ENCODE measurements around the gene SULT2B1. TPM values are rescaled to one million over a fixed set of nuclear protein-coding genes. Genes with fewer than 3 reads are reported as not detected.
"Not testable (repeated sequence)": the region's sequence is repeated elsewhere in the genome, so short reads cannot be mapped to it uniquely, and the experiment has no call there.

Gene SULT2B1
- total and polyA plus RNA-seq, 4 donors: 2.1 TPM; not detected in 3

DNA sequence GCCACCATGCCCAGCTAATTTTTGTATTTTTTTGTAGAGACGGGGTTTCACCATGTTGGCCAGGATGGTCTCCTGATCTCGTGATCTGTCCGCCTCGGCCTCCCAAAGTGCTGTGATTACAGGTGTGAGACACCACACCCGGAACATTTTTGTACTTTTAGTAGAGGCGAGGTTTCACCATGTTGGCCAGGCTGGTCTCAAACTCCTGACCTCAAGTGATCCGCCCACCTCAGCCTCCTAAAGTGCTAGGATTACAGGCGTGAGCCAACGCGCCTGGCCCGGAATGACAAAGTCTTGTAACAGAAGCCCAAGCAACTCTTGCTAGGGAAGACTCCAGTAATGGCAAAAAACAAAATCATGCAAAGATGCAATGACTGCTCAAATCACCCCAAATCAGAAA, 80.3 kb downstream of the SULT2B1 start:
- H3K9me3 ChIP-seq (ENCODE audit: control insufficient read depth, low read length); ATAC-seq (ENCODE audit: low FRiP score): not testable (repeated sequence)

DNA sequence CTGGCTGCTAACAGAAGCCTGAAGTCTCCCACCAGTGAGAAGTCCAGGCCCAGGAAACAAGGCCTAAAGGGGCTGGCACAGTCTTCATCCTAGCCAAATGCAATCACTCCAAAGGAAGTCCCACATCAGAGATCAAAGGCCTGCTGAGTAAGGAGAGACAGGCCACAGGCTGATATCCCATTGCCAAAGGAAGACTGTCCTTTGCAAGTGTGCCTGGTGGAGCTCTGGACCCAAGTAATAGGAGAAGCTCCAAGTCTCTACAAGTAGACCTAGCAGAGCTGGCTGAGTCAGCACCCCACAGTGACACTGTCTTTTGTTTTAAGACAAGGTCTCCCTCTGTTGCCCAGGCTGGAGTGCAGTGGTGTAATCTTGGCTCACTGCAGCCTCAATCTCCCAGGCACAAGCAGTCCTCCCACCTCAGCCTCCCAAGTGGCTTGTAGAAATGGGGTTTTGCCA, 80.7 kb downstream of the SULT2B1 start:
- intact Hi-C loops (cut with DNase I): loop anchor here in 1 of 2 donors (10.0 kb wide), 1 partner anchor 1358 kb away; the partner anchor contains the start of gene INAFM1
- Histone ChIP-seq H3K27ac (ENCODE audit: low read depth in 1 of 2, low read length in 2 of 2) (no peak overlapping the region), H3K9me3 (ENCODE audit: control insufficient read depth, low read length) (no peaks in the 10 kb centered on the region), H3K4me3 (ENCODE audit: low read length in 2 of 2) (no peak overlapping the region), H3K4me1 (ENCODE audit: control insufficient read depth in 1 of 2, insufficient read depth in 2 of 2, low read length in 2 of 2) (no peaks in the 10 kb centered on the region), H3K27me3 (ENCODE audit: control insufficient read depth in 1 of 2, insufficient read depth in 2 of 2, low read length in 1 of 2) (no peaks in the 10 kb centered on the region), H3K36me3 (ENCODE audit: control insufficient read depth in 1 of 2, insufficient read depth in 2 of 2, low read length in 1 of 2) (no peaks in the 10 kb centered on the region)
- DNase-seq: no peak
- no peak for ATAC-seq (ENCODE audit: low FRiP score)

More for the DNA sequence above, 80.3 kb downstream of the SULT2B1 start:
- intact Hi-C loops (cut with DNase I): loop anchor here in 1 of 2 donors (10.0 kb wide), 1 partner anchor 1357 kb away; the partner anchor contains the start of gene INAFM1
- H3K4me3 ChIP-seq (ENCODE audit: low read length in 2 of 2); DNase-seq; H3K36me3 ChIP-seq (ENCODE audit: control insufficient read depth in 1 of 2, insufficient read depth in 2 of 2, low read length in 1 of 2); H3K4me1 ChIP-seq (ENCODE audit: control insufficient read depth in 1 of 2, insufficient read depth in 2 of 2, low read length in 2 of 2); H3K27ac ChIP-seq (ENCODE audit: low read depth in 1 of 2, low read length in 2 of 2); H3K27me3 ChIP-seq (ENCODE audit: control insufficient read depth in 1 of 2, insufficient read depth in 2 of 2, low read length in 1 of 2): not testable (repeated sequence)
- WGBS, 2 donors: 85 to 93% methylated on average over 11 of the region's 11 CpGs

DNA sequence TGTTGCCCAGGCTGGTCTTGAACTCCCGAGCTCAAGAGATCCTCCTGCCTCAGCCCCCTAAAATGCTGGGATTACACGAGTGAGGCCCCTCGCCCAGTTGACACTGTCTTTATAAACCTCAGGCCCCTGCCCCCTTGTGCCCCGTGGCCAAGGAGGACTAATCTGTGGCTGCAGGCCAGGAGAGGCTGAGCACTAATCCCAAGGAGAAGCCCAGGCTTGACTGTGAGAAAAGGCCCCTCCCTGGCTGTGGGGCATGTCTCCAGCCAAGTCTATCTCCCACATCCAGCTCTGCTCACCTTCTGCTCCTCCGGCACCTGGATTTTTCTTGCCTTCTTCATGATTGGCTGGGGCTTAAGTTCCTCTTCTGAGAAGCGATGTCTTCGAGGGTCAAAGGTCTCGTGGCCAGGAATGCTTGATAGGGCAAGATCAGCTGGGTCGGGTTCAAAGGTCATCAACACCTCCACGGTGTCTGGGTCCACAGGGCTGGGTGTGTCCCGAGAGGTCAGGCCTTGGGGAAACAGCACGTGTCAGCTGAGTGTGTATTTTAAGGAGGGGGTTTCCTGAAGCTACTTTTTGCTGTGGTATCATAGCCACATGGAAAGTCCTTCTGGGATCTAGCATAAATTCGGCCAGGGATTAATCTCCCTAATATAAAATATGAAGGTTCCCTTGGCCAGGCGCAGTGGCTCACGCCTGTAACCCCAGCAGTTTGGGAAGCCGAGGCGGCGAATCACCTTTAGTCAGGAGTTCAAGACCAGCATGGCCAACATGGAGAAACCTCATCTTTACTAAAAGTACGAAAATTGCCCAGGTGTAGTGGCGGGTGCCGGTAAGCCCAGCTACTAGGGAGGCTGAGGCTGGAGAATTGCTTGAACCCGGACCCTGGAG, 81.4 kb downstream of the SULT2B1 start:
- Histone ChIP-seq H3K9me3 (ENCODE audit: control insufficient read depth, low read length) (no peaks in the 10 kb centered on the region), H3K4me1 (ENCODE audit: control insufficient read depth in 1 of 2, insufficient read depth in 2 of 2, low read length in 2 of 2) (no peaks in the 10 kb centered on the region), H3K36me3 (ENCODE audit: control insufficient read depth in 1 of 2, insufficient read depth in 2 of 2, low read length in 1 of 2) (no peaks in the 10 kb centered on the region), H3K27me3 (ENCODE audit: control insufficient read depth in 1 of 2, insufficient read depth in 2 of 2, low read length in 1 of 2) (no peaks in the 10 kb centered on the region), H3K4me3 (ENCODE audit: low read length in 2 of 2) (no peak overlapping the region), H3K27ac (ENCODE audit: low read depth in 1 of 2, low read length in 2 of 2) (peak overlapping the region in 1 of 2 donors; percentile 20)
- no peak for DNase-seq
- intact Hi-C loops (cut with DNase I): loop anchor here in 1 of 2 donors (10.0 kb wide), 1 partner anchor 1359 kb away; the partner anchor contains the start of gene INAFM1
- WGBS, 2 donors: 70 to 71% methylated on average over 22 of the region's 22 CpGs
- ATAC-seq (ENCODE audit: low FRiP score): no peak

DNA sequence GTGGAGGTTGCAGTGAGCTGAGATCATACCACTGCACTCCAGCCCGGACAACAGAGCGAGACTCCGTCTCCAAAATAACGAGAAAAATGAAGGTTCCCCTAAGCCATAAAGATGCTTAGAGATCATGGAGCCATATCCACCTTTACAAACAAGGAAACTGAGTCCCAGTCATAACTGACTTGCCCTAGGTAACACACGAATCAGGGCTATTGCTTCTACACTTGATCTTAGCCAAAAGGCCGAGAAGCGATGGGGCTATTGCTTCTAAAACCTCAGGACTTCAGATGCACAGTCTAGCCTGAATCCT, 82.0 kb downstream of the SULT2B1 start:
- Histone ChIP-seq H3K27me3 (ENCODE audit: control insufficient read depth in 1 of 2, insufficient read depth in 2 of 2, low read length in 1 of 2) (no peaks in the 10 kb centered on the region), H3K9me3 (ENCODE audit: control insufficient read depth, low read length) (no peaks in the 10 kb centered on the region), H3K4me1 (ENCODE audit: control insufficient read depth in 1 of 2, insufficient read depth in 2 of 2, low read length in 2 of 2) (no peaks in the 10 kb centered on the region), H3K4me3 (ENCODE audit: low read length in 2 of 2) (no peak overlapping the region), H3K27ac (ENCODE audit: low read depth in 1 of 2, low read length in 2 of 2) (peak overlapping the region in 1 of 2 donors; percentile 20), H3K36me3 (ENCODE audit: control insufficient read depth in 1 of 2, insufficient read depth in 2 of 2, low read length in 1 of 2) (no peaks in the 10 kb centered on the region)
- no peak for ATAC-seq (ENCODE audit: low FRiP score)
- no peak for DNase-seq
- intact Hi-C loops (cut with DNase I): loop anchor here in 1 of 2 donors (10.0 kb wide), 1 partner anchor 1359 kb away; the partner anchor contains the start of gene INAFM1
- WGBS, 2 donors: 39 to 43% methylated on average over 7 of the region's 7 CpGs

DNA sequence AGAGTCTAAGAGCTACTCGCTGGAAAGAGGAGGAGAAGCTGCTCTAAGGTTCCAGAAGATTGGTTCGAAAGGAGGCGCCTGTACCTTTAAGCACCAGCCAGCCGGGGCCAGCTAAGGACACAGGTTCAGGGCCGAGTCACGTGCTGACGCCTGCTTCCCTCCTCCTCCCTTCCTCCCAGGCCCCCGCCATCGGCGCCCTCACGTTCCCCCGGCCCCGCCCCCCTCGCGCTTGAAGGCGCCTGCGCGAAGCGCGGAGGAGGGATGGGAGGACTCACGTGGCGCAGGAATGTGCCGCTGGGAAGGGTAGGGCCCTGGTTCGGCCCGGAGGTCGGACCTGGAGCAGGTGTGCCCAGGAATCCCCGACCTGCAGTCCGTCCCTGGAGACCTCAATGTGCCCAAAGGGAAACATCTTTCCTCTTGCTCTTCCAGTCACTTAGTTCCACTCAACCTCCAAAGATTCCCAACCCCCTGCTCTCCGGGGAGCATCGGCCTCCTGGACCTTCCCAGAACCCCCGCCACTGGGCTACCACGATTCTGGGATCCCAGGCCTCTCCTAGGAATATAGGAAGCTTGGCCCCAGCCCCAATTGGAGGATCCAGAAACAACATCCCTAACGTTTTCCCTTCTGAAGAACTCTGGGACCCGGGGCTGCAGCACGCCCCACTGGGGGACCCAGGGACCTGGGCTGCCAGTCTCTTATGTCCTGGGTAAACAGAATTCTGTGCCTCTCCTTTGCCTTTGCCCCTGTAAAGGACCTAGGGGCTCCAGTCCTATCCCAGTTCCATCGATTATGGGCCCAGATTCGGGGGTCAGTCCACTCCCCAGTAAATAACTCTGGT, 82.7 kb downstream of the SULT2B1 start:
- no peaks in the 10 kb centered on the region for H3K27me3 ChIP-seq (ENCODE audit: control insufficient read depth in 1 of 2, insufficient read depth in 2 of 2, low read length in 1 of 2)
- intact Hi-C loops (cut with DNase I): loop anchor here in 1 of 2 donors (10.0 kb wide), 1 partner anchor 1360 kb away; the partner anchor contains the start of gene INAFM1
- ATAC-seq (ENCODE audit: low FRiP score): peak; percentile 73
- H3K4me3 ChIP-seq (ENCODE audit: low read length in 2 of 2): no peak overlapping the region
- no peaks in the 10 kb centered on the region for H3K36me3 ChIP-seq (ENCODE audit: control insufficient read depth in 1 of 2, insufficient read depth in 2 of 2, low read length in 1 of 2)
- no peaks in the 10 kb centered on the region for H3K9me3 ChIP-seq (ENCODE audit: control insufficient read depth, low read length)
- no peaks in the 10 kb centered on the region for H3K4me1 ChIP-seq (ENCODE audit: control insufficient read depth in 1 of 2, insufficient read depth in 2 of 2, low read length in 2 of 2)
- WGBS, 2 donors: 5 to 6% methylated on average over 34 to 37 of the region's 37 CpGs
- H3K27ac ChIP-seq (ENCODE audit: low read depth in 1 of 2, low read length in 2 of 2): peak overlapping the region; percentile 31 to 96
- peak; percentile 98 for DNase-seq

DNA sequence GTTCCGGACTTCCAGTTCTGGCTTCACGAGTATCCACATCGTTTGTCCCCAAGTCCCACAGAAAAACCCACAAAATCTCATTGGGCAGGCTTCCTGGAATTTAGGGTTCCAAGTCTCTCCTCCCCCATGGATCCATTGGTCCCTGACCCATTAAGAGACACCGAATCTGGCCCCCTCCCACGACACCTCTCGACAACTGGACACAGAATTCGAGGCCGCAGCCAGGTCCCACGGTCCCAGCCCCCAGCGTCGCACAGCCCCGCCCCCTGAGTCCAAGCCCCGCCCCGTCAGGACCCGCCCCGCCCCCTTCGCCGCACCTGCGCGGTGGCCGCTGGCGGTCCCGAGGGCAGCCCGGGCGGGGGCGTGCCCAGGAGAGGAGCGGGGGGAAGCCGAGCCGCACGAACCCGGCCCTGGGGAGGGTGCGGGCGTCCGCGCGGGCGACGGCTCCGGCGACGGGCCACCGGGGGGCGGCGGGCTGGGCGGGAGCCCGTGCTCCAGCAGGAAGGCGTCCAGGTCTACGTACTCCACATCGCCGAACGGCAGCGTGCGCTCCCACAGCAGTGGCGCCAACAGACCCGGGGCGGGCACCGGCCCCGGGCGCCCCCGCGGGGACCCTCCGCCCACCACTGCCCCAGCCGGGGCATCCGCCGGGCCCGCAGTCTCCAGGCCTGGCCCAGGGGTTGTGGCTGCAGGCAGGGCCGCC, 83.4 kb downstream of the SULT2B1 start:
- H3K27ac ChIP-seq (ENCODE audit: low read depth in 1 of 2, low read length in 2 of 2): peak overlapping the region; percentile 31 to 96
- intact Hi-C loops (cut with DNase I): loop anchor here in 1 of 2 donors (10.0 kb wide), 1 partner anchor 1361 kb away; the partner anchor contains the start of gene INAFM1
- ATAC-seq (ENCODE audit: low FRiP score) (peak; percentile 60), DNase-seq (peak; percentile 78 to 90)
- no peaks in the 10 kb centered on the region for H3K27me3 ChIP-seq (ENCODE audit: control insufficient read depth in 1 of 2, insufficient read depth in 2 of 2, low read length in 1 of 2)
- H3K4me3 ChIP-seq (ENCODE audit: low read length in 2 of 2): peak overlapping the region; percentile 34 to 81
- H3K36me3 ChIP-seq (ENCODE audit: control insufficient read depth in 1 of 2, insufficient read depth in 2 of 2, low read length in 1 of 2): no peaks in the 10 kb centered on the region
- 1% methylated on average over 43 to 67 of the region's 67 CpGs for WGBS, 2 donors
- no peaks in the 10 kb centered on the region for H3K4me1 ChIP-seq (ENCODE audit: control insufficient read depth in 1 of 2, insufficient read depth in 2 of 2, low read length in 2 of 2)
- H3K9me3 ChIP-seq (ENCODE audit: control insufficient read depth, low read length): no peaks in the 10 kb centered on the region

DNA sequence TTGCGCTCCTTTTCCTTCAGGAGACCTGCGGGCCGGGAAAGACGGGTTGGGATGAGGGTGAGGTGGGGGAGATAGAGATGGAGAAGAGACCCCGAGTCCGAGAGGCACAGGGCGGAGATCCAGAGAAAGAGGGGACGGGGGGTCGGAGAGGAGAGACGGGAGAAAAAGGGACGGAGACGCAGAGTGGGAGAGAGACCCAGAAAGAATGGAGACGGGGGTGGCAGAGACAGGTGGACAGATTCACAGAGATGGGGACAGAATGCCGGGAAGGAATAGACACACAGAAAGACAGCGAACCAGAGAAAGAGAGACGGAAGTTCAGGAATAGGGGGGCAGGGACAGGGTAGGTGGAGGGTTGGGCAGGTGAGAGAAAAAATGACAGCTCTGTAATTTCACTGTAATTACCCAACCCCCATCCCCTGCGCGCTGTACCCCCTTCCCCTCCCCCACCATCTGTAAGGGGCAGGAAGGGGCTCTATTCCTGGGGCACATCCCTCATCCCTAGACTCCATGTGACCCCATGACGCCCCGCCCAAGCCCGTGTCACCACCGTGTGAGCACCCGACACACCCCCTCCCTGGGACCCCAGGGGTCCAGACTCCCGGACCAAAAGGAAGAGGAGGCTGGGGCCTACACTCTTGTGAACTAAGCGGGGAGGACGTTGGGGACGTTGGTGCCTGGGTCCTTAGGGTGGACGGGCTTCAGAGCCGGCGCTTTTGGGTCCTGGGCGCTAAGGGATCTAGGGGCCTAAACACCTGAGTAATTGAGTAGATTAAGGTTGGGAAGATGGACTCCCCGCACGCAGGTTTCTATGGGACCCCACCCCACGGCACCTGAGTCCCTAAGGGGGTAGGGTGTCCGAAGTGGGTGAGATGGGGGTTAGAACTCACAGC, 84.2 kb downstream of the SULT2B1 start:
- H3K27ac ChIP-seq (ENCODE audit: low read depth in 1 of 2, low read length in 2 of 2): peak overlapping the region in 1 of 2 donors; percentile 65
- DNase-seq (peak in 1 of 2 donors; percentile 80), ATAC-seq (ENCODE audit: low FRiP score) (no peak)
- 1 to 2% methylated on average over 34 to 35 of the region's 35 CpGs for WGBS, 2 donors
- intact Hi-C loops (cut with DNase I): loop anchor here in 1 of 2 donors (10.0 kb wide), 1 partner anchor 1361 kb away; the partner anchor contains the start of gene INAFM1
- H3K4me3 ChIP-seq (ENCODE audit: low read length in 2 of 2): peak overlapping the region; percentile 34 to 81
- H3K27me3 ChIP-seq (ENCODE audit: control insufficient read depth in 1 of 2, insufficient read depth in 2 of 2, low read length in 1 of 2): no peaks in the 10 kb centered on the region
- H3K9me3 ChIP-seq (ENCODE audit: control insufficient read depth, low read length): no peaks in the 10 kb centered on the region
- no peaks in the 10 kb centered on the region for H3K36me3 ChIP-seq (ENCODE audit: control insufficient read depth in 1 of 2, insufficient read depth in 2 of 2, low read length in 1 of 2)
- no peaks in the 10 kb centered on the region for H3K4me1 ChIP-seq (ENCODE audit: control insufficient read depth in 1 of 2, insufficient read depth in 2 of 2, low read length in 2 of 2)

Data from aorta (tissue), 5 donors.